ENCODE results near the gene GRIK3. TPM values are rescaled to one million over a fixed set of nuclear protein-coding genes. Genes with fewer than 3 reads are reported as not detected.

The GRIK3 gene
- total and polyA plus RNA-seq, 5 experiments from 2014 or later, result not detected

DNA sequence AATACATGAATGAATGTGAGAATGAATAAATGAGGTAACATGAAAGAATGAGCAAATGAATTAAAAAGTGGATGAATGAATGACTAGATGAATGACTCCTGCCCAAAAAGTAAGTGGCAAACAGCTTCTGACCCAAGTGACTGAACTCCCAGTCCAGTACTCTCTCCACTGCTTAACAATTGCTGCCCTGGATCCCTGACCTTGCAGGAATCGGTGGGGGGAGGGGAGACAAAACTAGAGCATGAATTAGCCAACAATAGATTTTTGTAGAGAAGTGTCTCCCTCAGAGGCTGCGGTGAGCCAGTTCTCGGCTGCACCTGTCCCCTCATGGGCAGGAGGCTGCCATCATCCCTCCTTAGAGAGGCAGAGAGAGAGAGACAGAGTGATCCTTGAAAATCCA is 5.9 kb upstream of the GRIK3 start:
- Mint-ChIP-seq H3K27ac (no peak overlapping the region), H3K4me1 (peaks cover 9 to 13% (median 10%) of the 10 kb centered on the region in 4 donors)
- POLR2A ChIA-PET, result no interaction called here

DNA sequence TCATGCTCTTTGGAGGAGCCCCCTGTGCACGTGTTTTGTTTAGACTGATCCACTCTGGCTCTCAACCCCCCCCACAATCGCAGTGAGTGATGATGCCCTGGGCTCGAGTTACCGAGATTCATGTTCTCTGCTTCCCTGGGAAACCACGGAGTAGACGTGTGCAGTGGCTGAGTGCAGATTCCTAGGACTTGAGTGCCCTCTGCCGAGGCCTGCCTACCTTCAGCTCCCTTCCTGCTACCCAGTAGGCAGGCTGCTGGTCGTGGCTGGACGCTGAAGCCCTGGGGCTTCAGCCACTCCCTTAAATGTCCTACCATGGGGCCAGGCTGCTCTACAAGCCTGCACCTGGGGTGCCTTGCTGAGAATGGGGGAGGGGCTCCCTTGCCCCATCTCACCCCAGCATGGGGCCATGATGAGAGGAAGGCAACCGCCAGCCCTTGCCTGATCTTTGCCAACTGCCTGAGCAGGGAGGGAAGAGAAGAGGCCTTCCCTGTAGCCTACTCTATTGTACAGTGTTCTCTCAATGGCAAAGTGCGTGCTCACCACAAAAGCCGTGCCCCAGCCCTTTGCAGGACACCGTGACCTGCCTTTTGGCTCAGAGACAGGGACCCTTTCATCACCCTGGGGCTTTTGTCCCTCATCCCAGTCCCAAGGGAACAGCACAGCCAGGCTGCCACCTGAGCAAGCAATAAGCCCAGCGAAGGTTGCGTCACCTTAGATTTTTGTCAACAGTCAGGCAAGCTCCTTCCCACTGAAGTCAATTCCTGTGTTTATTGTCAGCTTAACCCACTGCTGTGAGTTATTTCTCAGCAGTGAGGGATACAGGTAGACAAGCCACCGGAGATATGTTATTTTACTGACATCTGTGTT is 4.1 kb upstream of the GRIK3 start:
- ATAC-seq (no peak), DNase-seq (no peak)
- no peak overlapping the region for H3K4me3 Mint-ChIP-seq
- H3K4me1 Mint-ChIP-seq, result peaks cover 10 to 17% (median 12%) of the 10 kb centered on the region in 4 donors
- H3K9me3 Mint-ChIP-seq, result peaks cover 0 to 2% (median 0%) of the 10 kb centered on the region in 9 donors
- H3K36me3 Mint-ChIP-seq, result no peaks in the 10 kb centered on the region
- H3K27me3 Mint-ChIP-seq, result peaks cover 42 to 86% (median 67%) of the 10 kb centered on the region in 5 donors
- H3K27ac Mint-ChIP-seq, result no peak overlapping the region
- POLR2A ChIA-PET, result no interaction called here

More for the DNA sequence above, 5.9 kb upstream of the GRIK3 start:
- no peak for ATAC-seq
- Mint-ChIP-seq H3K4me3 (no peak overlapping the region), H3K27me3 (peaks cover 46 to 81% (median 70%) of the 10 kb centered on the region in 5 donors), H3K9me3 (peaks cover 0 to 2% (median 0%) of the 10 kb centered on the region in 9 donors), H3K36me3 (no peaks in the 10 kb centered on the region)
- DNase-seq, result no peak

DNA sequence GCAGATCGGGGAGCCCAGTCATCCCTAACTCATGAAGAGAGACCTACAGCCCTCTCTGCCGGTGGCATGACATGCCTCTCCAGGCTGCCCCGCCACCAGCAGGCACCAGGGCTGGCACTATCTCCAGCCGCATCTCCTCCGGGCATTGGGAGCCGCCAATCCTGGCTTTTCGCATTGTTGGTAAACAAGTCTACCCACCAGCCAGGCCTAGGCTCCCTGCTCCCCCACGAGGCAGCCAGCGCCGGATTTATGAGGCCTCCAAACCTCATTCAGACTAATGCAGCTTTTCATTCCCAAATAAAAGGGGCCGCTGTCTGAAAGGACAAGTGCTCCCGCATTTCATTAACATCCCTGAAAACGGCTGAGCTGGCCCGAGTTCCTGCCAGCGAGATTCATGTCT is 3.4 kb upstream of the GRIK3 start:
- POLR2A ChIA-PET, result no interaction called here
- peaks cover 40 to 82% (median 60%) of the 10 kb centered on the region in 5 donors for H3K27me3 Mint-ChIP-seq
- H3K4me1 Mint-ChIP-seq, result peaks cover 10 to 17% (median 12%) of the 10 kb centered on the region in 4 donors
- DNase-seq, result no peak
- H3K4me3 Mint-ChIP-seq, result no peak overlapping the region
- H3K27ac Mint-ChIP-seq, result no peak overlapping the region
- no peaks in the 10 kb centered on the region for H3K36me3 Mint-ChIP-seq
- H3K9me3 Mint-ChIP-seq, result peaks cover 0 to 2% (median 0%) of the 10 kb centered on the region in 9 donors
- ATAC-seq, result no peak

DNA sequence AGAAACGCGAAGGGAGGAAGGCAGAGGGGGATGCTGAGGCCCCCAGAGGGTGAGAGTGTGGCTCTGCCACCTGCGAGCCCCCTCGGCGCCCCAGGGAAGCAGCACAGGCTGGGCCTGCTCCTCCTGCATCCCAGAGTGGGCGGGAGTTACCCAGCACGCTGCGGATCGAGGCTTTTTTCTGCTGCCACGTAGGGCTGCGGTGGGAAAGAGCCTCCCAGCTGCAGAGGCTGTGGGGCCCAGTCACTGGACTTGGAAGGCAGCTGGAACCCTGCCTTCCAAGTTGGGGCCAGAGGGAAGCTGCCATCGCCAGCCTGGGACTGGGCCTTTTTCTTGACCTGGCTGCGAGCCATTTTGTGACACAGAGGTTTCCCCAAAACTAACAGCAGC is 2.3 kb upstream of the GRIK3 start:
- peaks cover 10 to 17% (median 12%) of the 10 kb centered on the region in 4 donors for H3K4me1 Mint-ChIP-seq
- peaks cover 0 to 2% (median 0%) of the 10 kb centered on the region in 9 donors for H3K9me3 Mint-ChIP-seq
- POLR2A ChIA-PET, result no interaction called here
- no peak overlapping the region for H3K27ac Mint-ChIP-seq
- H3K4me3 Mint-ChIP-seq, result no peak overlapping the region
- peaks cover 35 to 84% (median 64%) of the 10 kb centered on the region in 5 donors for H3K27me3 Mint-ChIP-seq
- ATAC-seq (no peak), DNase-seq (no peak)
- H3K36me3 Mint-ChIP-seq, result no peaks in the 10 kb centered on the region

DNA sequence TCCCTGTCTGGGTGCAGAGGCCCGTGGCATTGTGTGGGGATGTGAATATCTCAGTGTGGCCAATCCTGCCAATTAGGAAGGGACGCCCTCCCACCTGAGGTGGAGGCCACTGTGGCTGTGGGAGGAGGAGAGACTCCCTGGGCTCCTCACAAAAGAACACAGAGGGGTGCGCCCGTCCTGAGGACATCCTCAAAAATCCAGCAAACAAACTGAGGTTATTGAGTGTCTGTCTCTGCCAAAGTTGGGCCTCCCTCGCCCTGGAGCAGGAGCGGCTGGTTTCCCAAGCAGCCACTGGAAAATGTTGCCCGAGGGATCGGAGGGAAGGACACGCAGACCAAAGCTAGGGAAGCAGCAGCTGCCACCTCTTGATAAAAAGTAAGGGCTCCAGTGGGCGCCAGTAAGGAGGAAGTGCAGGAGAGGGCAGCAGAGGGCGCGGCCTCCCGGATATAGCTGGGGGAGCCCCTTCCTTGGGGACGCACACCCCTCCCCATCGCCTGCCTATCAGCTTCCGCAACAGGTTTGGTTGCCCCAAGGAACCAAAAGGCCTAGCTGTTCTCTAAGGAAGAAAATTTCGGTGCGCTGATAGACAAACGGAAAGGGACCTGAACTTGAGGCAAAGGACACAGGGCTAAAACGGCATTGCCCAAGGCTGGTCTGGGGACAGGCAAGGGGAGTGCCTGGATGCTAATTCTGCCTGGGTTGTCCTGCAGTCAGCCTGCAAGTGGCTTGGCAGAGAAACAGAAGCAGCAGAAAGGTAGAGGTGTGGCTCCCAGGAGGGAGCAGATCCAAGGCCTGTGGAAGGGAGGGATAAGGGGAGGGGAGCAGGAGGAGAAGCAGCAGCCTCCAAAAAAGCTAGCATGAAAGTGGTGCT is 1.7 kb upstream of the GRIK3 start:
- DNase-seq (no peak), ATAC-seq (no peak)
- H3K36me3 Mint-ChIP-seq, result no peaks in the 10 kb centered on the region
- H3K9me3 Mint-ChIP-seq, result peaks cover 0 to 2% (median 0%) of the 10 kb centered on the region in 9 donors
- H3K27ac Mint-ChIP-seq, result peak overlapping the region in 1 of 10 donors; percentile 6
- H3K27me3 Mint-ChIP-seq, result peaks cover 36 to 82% (median 64%) of the 10 kb centered on the region in 5 donors
- POLR2A ChIA-PET, result no interaction called here
- H3K4me1 Mint-ChIP-seq, result peaks cover 10 to 17% (median 12%) of the 10 kb centered on the region in 4 donors
- peak overlapping the region in 4 of 10 donors; percentile 3 to 45 (median 30) for H3K4me3 Mint-ChIP-seq

DNA sequence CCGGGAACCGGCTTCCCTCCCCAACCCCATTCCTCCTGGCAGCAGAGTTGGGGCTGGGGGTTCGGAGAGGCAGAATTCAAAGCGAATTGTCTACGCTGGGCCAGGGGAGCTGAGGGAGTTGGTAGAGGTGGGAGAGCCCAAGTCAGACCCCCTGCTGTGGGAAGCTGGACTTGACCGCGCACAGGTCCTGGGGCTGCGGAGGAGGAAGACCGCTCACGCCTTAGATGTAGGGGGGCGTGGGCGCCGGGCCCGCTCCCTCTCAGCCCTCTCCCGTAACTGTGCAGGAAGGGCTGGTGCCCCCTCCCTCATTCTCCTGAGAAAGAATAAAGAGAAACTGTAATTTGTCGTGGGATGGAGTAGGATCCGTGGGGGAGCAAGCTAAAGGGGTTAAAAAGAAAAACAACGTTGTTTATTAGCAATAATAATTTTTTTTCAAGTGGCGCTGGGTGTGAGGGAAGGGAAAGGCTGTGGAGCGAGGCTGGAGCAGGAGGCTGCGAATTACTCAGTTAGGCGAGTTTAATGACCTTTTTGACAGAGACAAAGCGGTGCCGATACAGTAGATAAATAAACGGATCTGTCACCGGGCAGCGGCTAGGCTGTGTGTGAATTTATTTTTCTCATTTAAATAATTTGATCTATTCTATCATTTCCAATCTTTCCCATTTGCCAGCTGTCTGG is 838 bp upstream of the GRIK3 start:
- H3K27me3 Mint-ChIP-seq, result peaks cover 37 to 80% (median 60%) of the 10 kb centered on the region in 5 donors
- POLR2A ChIA-PET, result no interaction called here
- H3K4me1 Mint-ChIP-seq, result peaks cover 10 to 17% (median 12%) of the 10 kb centered on the region in 4 donors
- peak overlapping the region in 4 of 10 donors; percentile 3 to 34 (median 18) for H3K4me3 Mint-ChIP-seq
- no peak overlapping the region for H3K27ac Mint-ChIP-seq
- DNase-seq (no peak), ATAC-seq (no peak)
- H3K36me3 Mint-ChIP-seq, result no peaks in the 10 kb centered on the region
- H3K9me3 Mint-ChIP-seq, result peaks cover 0 to 4% (median 0%) of the 10 kb centered on the region in 9 donors

DNA sequence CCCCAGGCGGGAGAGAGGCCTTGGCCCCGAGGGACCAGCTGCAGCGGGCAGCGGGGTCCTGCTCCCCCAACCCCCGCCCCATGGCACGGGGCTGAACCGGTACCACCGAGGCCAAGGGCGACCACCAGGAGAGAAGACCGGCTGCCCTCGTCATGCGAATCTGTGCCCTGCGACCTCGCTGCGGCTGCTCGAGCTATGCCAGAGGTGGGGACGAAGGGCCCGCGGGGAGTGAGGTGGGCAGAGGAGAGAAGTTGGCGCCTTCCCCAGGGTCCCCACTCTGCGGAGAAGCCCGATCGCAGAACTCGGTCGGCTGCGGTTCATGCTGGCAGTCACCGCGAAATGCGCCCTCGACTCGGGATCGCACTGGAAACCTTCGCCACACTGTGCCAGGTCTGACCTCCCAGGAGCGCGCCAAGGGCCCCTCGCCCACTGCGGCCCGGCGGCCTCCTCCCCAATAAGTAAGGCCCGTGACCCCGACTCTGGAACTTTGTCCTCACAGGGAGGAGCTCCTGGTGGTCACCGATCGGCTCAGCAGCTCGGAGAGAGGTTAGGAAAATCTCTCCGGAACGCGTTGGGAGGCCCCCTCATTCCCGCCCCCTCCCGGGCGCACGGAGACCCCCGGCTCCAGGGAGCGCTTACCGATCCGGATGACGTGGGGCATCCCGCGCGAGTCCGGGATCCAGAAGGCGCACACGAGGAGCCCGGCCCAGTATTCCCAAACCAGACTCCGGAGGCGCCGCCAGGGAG is 787 bp downstream of the GRIK3 start:
- H3K9me3 Mint-ChIP-seq, result peaks cover 0 to 3% (median 0%) of the 10 kb centered on the region in 9 donors
- POLR2A ChIA-PET, result no interaction called here
- no peak overlapping the region for H3K4me3 Mint-ChIP-seq
- H3K4me1 Mint-ChIP-seq, result peaks cover 10 to 17% (median 12%) of the 10 kb centered on the region in 4 donors
- H3K27me3 Mint-ChIP-seq, result peaks cover 25 to 77% (median 50%) of the 10 kb centered on the region in 5 donors
- DNase-seq, result no peak
- no peak for ATAC-seq
- no peak overlapping the region for H3K27ac Mint-ChIP-seq
- H3K36me3 Mint-ChIP-seq, result no peaks in the 10 kb centered on the region

DNA sequence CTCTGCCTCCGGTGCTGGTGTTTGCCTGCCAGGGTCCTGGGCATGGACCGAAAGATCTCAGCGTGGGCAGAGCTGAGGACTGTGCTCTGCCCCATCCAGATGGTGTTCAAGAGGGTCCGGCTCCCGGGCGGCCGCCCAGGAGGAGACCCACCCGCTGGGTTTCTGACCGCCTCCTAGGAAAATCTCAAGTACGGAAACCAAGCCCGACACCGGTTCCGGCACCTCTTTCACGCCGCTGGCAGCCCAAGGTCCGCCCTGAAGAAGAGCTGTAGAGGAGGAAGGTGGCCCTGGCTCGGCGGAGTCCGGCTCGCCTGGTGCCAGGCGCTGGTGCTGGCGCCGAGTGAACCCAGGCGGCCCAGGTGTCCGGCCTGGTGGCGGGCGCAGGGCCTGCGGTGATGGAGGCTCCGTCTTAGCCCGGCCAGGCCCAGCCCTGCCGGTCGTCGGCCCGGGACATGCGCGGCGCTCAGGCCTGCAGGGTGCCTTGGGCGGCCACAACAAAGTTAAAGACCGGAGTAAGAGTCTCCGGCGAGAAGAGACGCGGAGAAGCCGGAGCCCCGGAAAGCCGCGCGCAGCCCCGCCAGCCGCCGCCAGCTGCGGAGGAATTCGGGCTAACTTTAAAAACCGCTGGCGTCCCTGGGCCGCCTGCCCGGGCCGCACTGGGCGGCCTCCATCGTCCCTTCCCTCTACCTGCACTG is 1.5 kb downstream of the GRIK3 start:
- H3K27me3 Mint-ChIP-seq, result peaks cover 25 to 77% (median 47%) of the 10 kb centered on the region in 5 donors
- POLR2A ChIA-PET, result no interaction called here
- H3K4me1 Mint-ChIP-seq, result peaks cover 10 to 17% (median 12%) of the 10 kb centered on the region in 4 donors
- no peak for DNase-seq
- H3K4me3 Mint-ChIP-seq, result no peak overlapping the region
- ATAC-seq, result no peak
- H3K36me3 Mint-ChIP-seq, result no peaks in the 10 kb centered on the region
- no peak overlapping the region for H3K27ac Mint-ChIP-seq
- H3K9me3 Mint-ChIP-seq, result peaks cover 0 to 3% (median 0%) of the 10 kb centered on the region in 9 donors

DNA sequence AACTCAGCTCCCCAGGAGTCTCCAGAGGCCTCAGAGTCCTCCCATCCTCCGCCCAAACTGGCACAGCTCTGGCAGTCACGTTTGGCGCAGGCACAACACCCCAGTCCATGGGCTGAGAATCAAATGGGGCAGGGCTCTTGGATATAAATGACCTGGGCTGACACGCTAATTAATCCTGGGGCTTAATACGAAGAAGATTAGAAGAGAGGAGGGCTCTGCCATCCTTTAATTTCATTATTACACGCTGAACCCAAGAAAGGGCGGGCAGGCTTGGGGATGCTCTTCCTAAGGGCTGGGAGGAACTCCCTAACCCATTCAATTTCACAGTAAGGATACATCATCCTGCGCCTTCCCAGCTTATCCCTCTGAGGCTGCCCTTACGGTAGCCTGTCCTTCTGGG is 2.4 kb downstream of the GRIK3 start:
- Mint-ChIP-seq H3K27me3 (peaks cover 23 to 76% (median 51%) of the 10 kb centered on the region in 5 donors), H3K27ac (no peak overlapping the region), H3K9me3 (peaks cover 0 to 3% (median 0%) of the 10 kb centered on the region in 9 donors), H3K36me3 (no peaks in the 10 kb centered on the region), H3K4me1 (peaks cover 8 to 17% (median 12%) of the 10 kb centered on the region in 4 donors), H3K4me3 (no peak overlapping the region)
- POLR2A ChIA-PET, result no interaction called here
- ATAC-seq, result no peak
- DNase-seq, result no peak

DNA sequence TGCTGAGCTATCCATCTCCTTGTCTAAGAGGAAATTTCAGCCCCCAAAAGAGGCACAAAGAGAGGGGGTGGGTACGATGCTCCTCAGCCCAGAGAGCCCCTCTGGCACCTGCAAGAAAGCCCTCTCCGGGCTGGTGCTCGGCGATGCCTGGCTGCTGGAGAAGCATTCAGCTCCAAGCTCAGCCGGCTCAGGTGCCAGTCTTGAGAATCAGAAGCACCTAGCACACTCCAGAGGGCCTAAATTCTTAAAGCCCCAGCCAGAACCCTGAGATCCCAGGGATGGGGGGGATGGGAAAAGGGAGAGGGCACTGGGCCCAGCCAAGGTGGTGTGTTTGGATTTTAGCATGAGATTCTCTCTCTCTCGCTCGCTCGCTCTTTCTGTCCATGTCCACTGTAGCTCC is 2.9 kb downstream of the GRIK3 start:
- Mint-ChIP-seq H3K27ac (no peak overlapping the region), H3K36me3 (no peaks in the 10 kb centered on the region), H3K27me3 (peaks cover 25 to 74% (median 56%) of the 10 kb centered on the region in 5 donors), H3K4me1 (peaks cover 8 to 16% (median 12%) of the 10 kb centered on the region in 4 donors), H3K9me3 (peaks cover 0 to 3% (median 0%) of the 10 kb centered on the region in 9 donors), H3K4me3 (no peak overlapping the region)
- POLR2A ChIA-PET, result no interaction called here
- DNase-seq (no peak), ATAC-seq (no peak)

DNA sequence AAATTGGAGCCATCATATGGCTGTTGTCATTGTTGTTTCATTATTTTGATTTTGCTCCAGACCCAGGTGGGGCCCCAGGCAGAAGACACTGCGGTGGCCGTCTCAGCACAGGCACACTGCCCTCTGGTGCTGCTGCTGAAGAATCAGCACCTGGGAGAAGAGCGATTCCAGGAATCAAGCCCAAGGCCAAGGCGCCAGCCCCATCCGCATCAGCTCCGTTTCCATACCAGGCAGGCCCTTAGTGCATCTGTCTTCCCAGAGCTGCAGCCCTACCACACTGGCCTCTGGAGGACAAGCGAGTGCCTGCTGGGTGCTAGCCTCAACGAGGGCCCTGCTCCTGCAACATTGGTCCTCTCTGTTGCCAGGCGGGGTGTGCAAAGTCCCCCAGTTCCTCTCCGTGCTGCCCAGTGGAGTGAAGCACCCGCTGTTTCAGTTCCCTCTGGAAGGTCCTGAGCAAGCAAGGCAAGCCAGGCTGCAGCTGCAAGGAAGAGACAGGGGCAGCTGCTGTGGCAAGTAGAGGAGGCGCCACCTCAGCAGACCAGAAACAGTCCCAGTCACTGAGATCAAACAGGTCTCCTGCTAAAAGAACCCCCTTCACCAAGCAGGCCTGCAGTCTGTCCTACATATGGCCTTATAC is 5.2 kb downstream of the GRIK3 start:
- H3K27me3 Mint-ChIP-seq, result peaks cover 15 to 67% (median 51%) of the 10 kb centered on the region in 5 donors
- peaks cover 0 to 3% (median 0%) of the 10 kb centered on the region in 9 donors for H3K9me3 Mint-ChIP-seq
- H3K4me1 Mint-ChIP-seq, result no peaks in the 10 kb centered on the region
- H3K27ac Mint-ChIP-seq, result no peak overlapping the region
- POLR2A ChIA-PET, result no interaction called here
- ATAC-seq, result no peak
- no peak overlapping the region for H3K4me3 Mint-ChIP-seq
- no peak for DNase-seq
- H3K36me3 Mint-ChIP-seq, result no peaks in the 10 kb centered on the region
